TTC549 (cell line): ENCODE results near the gene PWP2.
"Not testable (repeated sequence)": the region's sequence is repeated elsewhere in the genome, so short reads cannot be mapped to it uniquely, and the experiment has no call there.

Experiments
- FAIRE-seq: peaks from 2 replicates; lab custom pipeline; 2012; peaks lifted over from hg19 to GRCh38; lab: Jason Lieb, UNC

The PWP2 gene

GRCh38 chr21:44107026-44107501 lies at the start of gene PWP2:
Gene PWP2, plus strand, starts transcription at chr21:44107399. Its CDS starts 18 bp downstream, at chr21:44107417.
- not testable (repeated sequence) for FAIRE-seq

- FAIRE-seq: no peak
Measured at GRCh38 chr21:44057960-44058651, 49.1 kb upstream of the PWP2 start.

GRCh38 chr21:44058652-44058964 lies 48.6 kb upstream of the PWP2 start:
- FAIRE-seq: no peak

GRCh38 chr21:44058981-44059380 lies 48.2 kb upstream of the PWP2 start:
- FAIRE-seq: no peak

- FAIRE-seq: no peak
Measured at GRCh38 chr21:44059710-44060109, 47.5 kb upstream of the PWP2 start.

- no peak for FAIRE-seq
Measured at GRCh38 chr21:44062380-44062779, 44.8 kb upstream of the PWP2 start.

- no peak for FAIRE-seq
Measured at GRCh38 chr21:44063151-44063912, 43.9 kb upstream of the PWP2 start.

- no peak for FAIRE-seq
Measured at GRCh38 chr21:44064852-44065403, 42.3 kb upstream of the PWP2 start.

- no peak for FAIRE-seq
Measured at GRCh38 chr21:44065428-44065827, 41.8 kb upstream of the PWP2 start.

- FAIRE-seq: no peak
Measured at GRCh38 chr21:44066116-44066515, 41.1 kb upstream of the PWP2 start.

- FAIRE-seq: no peak
Measured at GRCh38 chr21:44067011-44067839, 40.0 kb upstream of the PWP2 start.

- FAIRE-seq: no peak
Measured at GRCh38 chr21:44070391-44070790, 36.8 kb upstream of the PWP2 start.

GRCh38 chr21:44071359-44072104 lies 35.7 kb upstream of the PWP2 start:
- FAIRE-seq: no peak

GRCh38 chr21:44072111-44072510 lies 35.1 kb upstream of the PWP2 start:
- FAIRE-seq: no peak

GRCh38 chr21:44074315-44074958 lies 32.8 kb upstream of the PWP2 start:
- FAIRE-seq: no peak

GRCh38 chr21:44076316-44076715 lies 30.9 kb upstream of the PWP2 start:
- no peak for FAIRE-seq

- FAIRE-seq: no peak
Measured at GRCh38 chr21:44078411-44078981, 28.7 kb upstream of the PWP2 start.

GRCh38 chr21:44079446-44079845 lies 27.8 kb upstream of the PWP2 start:
- FAIRE-seq: no peak

- no peak for FAIRE-seq
Measured at GRCh38 chr21:44079846-44080245, 27.4 kb upstream of the PWP2 start.

- FAIRE-seq: no peak
Measured at GRCh38 chr21:44082648-44083440, 24.4 kb upstream of the PWP2 start.
